ENCODE measurements around the gene LCTL.

DNA sequence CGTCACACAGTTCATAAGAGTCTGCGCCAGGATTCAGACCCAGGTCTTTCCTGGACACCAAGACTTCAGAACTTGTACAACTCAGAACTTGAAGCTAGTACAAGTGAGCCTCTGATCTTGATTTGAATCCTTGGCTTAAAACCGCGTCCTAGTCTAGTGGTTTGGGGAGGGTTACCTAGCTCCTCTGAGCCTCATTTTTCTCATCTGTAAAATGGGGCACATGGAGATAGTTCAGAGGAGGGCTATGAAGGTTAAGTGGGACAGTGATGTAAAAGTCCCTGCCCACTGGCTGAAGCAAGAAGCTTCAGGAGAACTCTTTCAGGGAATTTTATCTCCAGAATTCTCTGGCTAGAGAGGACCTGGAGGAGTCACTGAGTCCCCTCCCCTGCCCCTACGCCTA, 48.7 kb upstream of the LCTL start:
- TF ChIP-seq, protein P1, sequence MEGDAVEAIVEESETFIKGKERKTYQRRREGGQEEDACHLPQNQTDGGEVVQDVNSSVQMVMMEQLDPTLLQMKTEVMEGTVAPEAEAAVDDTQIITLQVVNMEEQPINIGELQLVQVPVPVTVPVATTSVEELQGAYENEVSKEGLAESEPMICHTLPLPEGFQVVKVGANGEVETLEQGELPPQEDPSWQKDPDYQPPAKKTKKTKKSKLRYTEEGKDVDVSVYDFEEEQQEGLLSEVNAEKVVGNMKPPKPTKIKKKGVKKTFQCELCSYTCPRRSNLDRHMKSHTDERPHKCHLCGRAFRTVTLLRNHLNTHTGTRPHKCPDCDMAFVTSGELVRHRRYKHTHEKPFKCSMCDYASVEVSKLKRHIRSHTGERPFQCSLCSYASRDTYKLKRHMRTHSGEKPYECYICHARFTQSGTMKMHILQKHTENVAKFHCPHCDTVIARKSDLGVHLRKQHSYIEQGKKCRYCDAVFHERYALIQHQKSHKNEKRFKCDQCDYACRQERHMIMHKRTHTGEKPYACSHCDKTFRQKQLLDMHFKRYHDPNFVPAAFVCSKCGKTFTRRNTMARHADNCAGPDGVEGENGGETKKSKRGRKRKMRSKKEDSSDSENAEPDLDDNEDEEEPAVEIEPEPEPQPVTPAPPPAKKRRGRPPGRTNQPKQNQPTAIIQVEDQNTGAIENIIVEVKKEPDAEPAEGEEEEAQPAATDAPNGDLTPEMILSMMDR (IDR thresholded peaks at IDR 0.05), result no peak
- no peak for TF ChIP-seq EZH2 (IDR thresholded peaks at IDR 0.05; ENCODE audit: borderline replicate concordance, insufficient read depth, low read depth, low read length, poor library complexity, severe bottlenecking)

Data from B cell (primary cell).